Measurements from ENCODE around the gene KIRREL3.

DNA sequence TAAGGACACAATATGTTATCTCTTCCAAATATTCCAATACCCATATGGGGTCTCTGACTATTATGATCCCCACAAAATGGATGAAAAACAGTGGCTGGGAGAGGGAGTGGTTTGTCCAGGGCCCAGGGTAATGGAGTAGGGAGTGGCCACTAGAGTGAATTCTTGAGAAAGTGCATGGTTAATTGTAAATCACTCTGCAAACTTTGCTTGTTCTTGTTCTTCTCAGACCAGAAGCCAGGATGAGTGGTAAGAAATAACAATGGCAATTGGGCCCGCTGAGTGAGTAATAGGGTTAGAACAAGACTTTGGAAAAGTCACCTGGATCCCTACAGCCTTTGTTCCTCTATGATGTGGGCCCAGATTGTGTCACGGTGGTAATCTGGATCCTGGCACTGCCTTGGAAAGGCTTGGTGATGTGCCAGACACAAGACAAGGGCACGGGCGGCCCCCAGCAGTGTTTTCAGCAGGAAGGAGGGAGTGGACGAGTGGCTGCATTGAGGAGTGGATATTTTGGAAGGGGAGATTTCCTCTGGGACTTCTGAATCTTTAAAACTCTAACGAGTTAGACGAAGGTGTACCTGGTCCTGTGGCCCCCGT is 18.2 kb upstream of the KIRREL3 start:
- no peak for TF ChIP-seq CTCF (IDR thresholded peaks at IDR 0.05)
- TF ChIP-seq EP300 (IDR thresholded peaks at IDR 0.05; ENCODE audit: low read depth): no peak
- TF ChIP-seq POLR2A (IDR thresholded peaks at IDR 0.05): no peak
- TF ChIP-seq POLR2AphosphoS5 (IDR thresholded peaks at IDR 0.05): no peak
